ENCODE measurements around the gene EXTL2. TPM values are rescaled to one million over a fixed set of nuclear protein-coding genes. Genes with fewer than 3 reads are reported as not detected.

Gene EXTL2
- total and polyA plus RNA-seq, 2 donors (not counting 1 experiment from before 2014, with no cell fraction given) = 1.7 to 4.6 TPM

DNA sequence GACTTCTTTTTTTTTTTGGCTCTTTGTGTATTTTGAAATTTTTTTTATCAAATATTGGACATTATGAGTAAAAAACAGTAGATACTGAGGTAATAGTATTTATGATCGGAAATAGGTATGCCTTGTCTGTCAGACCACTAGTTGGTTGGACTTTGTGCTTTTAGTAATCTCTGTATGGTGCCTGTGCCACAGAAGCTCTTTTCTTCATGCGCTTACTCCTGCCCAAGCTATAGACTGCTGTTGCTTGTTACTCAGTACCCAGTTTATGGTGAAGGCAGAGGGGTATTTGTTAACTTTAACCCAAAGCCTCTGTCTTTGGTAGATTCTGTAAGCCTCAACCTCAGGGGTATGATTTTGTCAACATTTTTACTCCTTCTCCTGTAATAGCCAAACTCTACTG is 9.9 kb upstream of the EXTL2 start:
- Mint-ChIP-seq H3K27ac (no peak overlapping the region), H3K4me1 (no peaks in the 10 kb centered on the region), H3K27me3 (no peaks in the 10 kb centered on the region), H3K4me3 (no peak overlapping the region), H3K9me3 (ENCODE audit: insufficient read depth) (peaks cover 2% of the 10 kb centered on the region)
- H3K27ac ChIP-seq (ENCODE audit: low read length in 2 of 2) = no peak overlapping the region
- DNase-seq (no peak), ATAC-seq (ENCODE audit: low read depth) (no peak)
- no peak overlapping the region for H3K4me3 ChIP-seq (ENCODE audit: control extremely low read depth in 1 of 5, extremely low read depth in 1 of 5, insufficient read depth in 1 of 5, low read depth in 2 of 5, low read length in 4 of 5)
- no peak overlapping the region for H2AFZ ChIP-seq (ENCODE audit: insufficient read depth, low read depth, low read length, poor library complexity, severe bottlenecking)
- H3K79me2 ChIP-seq (ENCODE audit: control insufficient read depth, insufficient read depth, low read length) = peaks cover 12% of the 10 kb centered on the region
- H3K4me2 ChIP-seq (replicated peaks; ENCODE audit: low read depth, low read length, poor library complexity, severe bottlenecking) = no peak overlapping the region
- no peaks in the 10 kb centered on the region for H3K27me3 ChIP-seq (replicated peaks in 1 of 4; ENCODE audit: control extremely low read depth in 1 of 4, control insufficient read depth in 3 of 4, insufficient read depth in 4 of 4, low read length in 3 of 4)
- H3K9ac ChIP-seq (ENCODE audit: low read length) = no peak overlapping the region
- peaks cover 12 to 50% of the 10 kb centered on the region in 2 experiments for H3K36me3 ChIP-seq (replicated peaks in 1 of 2; ENCODE audit: control extremely low read depth in 1 of 2, control insufficient read depth in 1 of 2, extremely low read depth in 1 of 2, insufficient read depth in 2 of 2, low read length in 1 of 2)
- intact Hi-C loops (cut with micrococcal nuclease) = no loop called here
- ChIA-PET CTCF (no interaction called here), POLR2A (no interaction called here)
- peaks cover 0 to 4% (median 2%) of the 10 kb centered on the region in 3 donors for H3K9me3 ChIP-seq (ENCODE audit: control extremely low read depth in 1 of 3, control insufficient read depth in 2 of 3, insufficient read depth in 1 of 3, low read length in 2 of 3)
- no peaks in the 10 kb centered on the region for H4K20me1 ChIP-seq (ENCODE audit: control insufficient read depth, insufficient read depth, low read length, poor library complexity, severe bottlenecking)
- 100% methylated on average over 1 of the region's 2 CpGs for WGBS (ENCODE audit: insufficient coverage)
- no peaks in the 10 kb centered on the region for H3K4me1 ChIP-seq (ENCODE audit: control insufficient read depth in 2 of 2, insufficient read depth in 2 of 2, low read length in 2 of 2)
- TF ChIP-seq EZH2 (IDR thresholded peaks at IDR 0.05; ENCODE audit: borderline replicate concordance, insufficient read depth, low read depth, low read length, poor library complexity, severe bottlenecking) = no peak
- TF ChIP-seq, protein P1, sequence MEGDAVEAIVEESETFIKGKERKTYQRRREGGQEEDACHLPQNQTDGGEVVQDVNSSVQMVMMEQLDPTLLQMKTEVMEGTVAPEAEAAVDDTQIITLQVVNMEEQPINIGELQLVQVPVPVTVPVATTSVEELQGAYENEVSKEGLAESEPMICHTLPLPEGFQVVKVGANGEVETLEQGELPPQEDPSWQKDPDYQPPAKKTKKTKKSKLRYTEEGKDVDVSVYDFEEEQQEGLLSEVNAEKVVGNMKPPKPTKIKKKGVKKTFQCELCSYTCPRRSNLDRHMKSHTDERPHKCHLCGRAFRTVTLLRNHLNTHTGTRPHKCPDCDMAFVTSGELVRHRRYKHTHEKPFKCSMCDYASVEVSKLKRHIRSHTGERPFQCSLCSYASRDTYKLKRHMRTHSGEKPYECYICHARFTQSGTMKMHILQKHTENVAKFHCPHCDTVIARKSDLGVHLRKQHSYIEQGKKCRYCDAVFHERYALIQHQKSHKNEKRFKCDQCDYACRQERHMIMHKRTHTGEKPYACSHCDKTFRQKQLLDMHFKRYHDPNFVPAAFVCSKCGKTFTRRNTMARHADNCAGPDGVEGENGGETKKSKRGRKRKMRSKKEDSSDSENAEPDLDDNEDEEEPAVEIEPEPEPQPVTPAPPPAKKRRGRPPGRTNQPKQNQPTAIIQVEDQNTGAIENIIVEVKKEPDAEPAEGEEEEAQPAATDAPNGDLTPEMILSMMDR (IDR thresholded peaks at IDR 0.05) = no peak

DNA sequence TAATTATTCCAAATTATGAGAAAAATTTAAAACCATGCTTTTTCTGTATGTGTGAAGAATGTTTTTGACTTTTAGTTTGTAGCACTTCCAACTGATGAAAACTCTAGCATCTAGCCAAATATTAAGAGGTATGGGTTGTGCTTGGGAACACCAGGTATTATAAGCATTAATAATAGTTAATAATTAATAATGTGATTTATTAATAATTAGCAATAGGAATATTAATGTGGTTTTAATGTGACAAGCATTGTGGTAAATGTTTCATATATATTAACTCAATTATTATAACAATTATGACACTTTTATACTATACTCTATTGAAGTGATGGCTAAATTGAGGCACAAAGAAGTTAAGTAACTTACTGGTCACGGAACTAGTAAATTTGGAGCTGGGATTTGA is 9.1 kb upstream of the EXTL2 start:
- Mint-ChIP-seq H3K4me1 (no peaks in the 10 kb centered on the region), H3K27me3 (no peaks in the 10 kb centered on the region), H3K27ac (no peak overlapping the region), H3K4me3 (no peak overlapping the region), H3K9me3 (ENCODE audit: insufficient read depth) (peaks cover 2% of the 10 kb centered on the region)
- Histone ChIP-seq H2AFZ (ENCODE audit: insufficient read depth, low read depth, low read length, poor library complexity, severe bottlenecking) (no peak overlapping the region), H3K4me1 (ENCODE audit: control insufficient read depth in 2 of 2, insufficient read depth in 2 of 2, low read length in 2 of 2) (no peaks in the 10 kb centered on the region), H3K9me3 (ENCODE audit: control extremely low read depth in 1 of 3, control insufficient read depth in 2 of 3, insufficient read depth in 1 of 3, low read length in 2 of 3) (peaks cover 0 to 4% (median 2%) of the 10 kb centered on the region in 3 donors), H4K20me1 (ENCODE audit: control insufficient read depth, insufficient read depth, low read length, poor library complexity, severe bottlenecking) (no peaks in the 10 kb centered on the region), H3K36me3 (replicated peaks in 1 of 2; ENCODE audit: control extremely low read depth in 1 of 2, control insufficient read depth in 1 of 2, extremely low read depth in 1 of 2, insufficient read depth in 2 of 2, low read length in 1 of 2) (peaks cover 7 to 50% of the 10 kb centered on the region in 2 experiments), H3K4me3 (ENCODE audit: control extremely low read depth in 1 of 5, extremely low read depth in 1 of 5, insufficient read depth in 1 of 5, low read depth in 2 of 5, low read length in 4 of 5) (no peak overlapping the region), H3K4me2 (replicated peaks; ENCODE audit: low read depth, low read length, poor library complexity, severe bottlenecking) (no peak overlapping the region), H3K79me2 (ENCODE audit: control insufficient read depth, insufficient read depth, low read length) (peaks cover 12% of the 10 kb centered on the region), H3K27ac (ENCODE audit: low read length in 2 of 2) (no peak overlapping the region), H3K27me3 (replicated peaks in 1 of 4; ENCODE audit: control extremely low read depth in 1 of 4, control insufficient read depth in 3 of 4, insufficient read depth in 4 of 4, low read length in 3 of 4) (no peaks in the 10 kb centered on the region), H3K9ac (ENCODE audit: low read length) (no peak overlapping the region)
- CTCF ChIA-PET = no interaction called here
- no peak for DNase-seq
- ATAC-seq (ENCODE audit: low read depth) = no peak
- no CpG with 5 or more reads among the region's 1 CpG for WGBS (ENCODE audit: insufficient coverage)
- intact Hi-C loops (cut with micrococcal nuclease) = no loop called here
- POLR2A ChIA-PET = no interaction called here
- TF ChIP-seq, protein P1 (IDR thresholded peaks at IDR 0.05) = no peak
- TF ChIP-seq EZH2 (IDR thresholded peaks at IDR 0.05; ENCODE audit: borderline replicate concordance, insufficient read depth, low read depth, low read length, poor library complexity, severe bottlenecking) = no peak

Data from B cell (primary cell).